ENCODE measurements around the gene NFIB. TPM values are rescaled to one million over a fixed set of nuclear protein-coding genes. Genes with fewer than 3 reads are reported as not detected.

Gene NFIB
- total RNA-seq, 1 experiment from 2014 or later = 14.3 TPM

DNA sequence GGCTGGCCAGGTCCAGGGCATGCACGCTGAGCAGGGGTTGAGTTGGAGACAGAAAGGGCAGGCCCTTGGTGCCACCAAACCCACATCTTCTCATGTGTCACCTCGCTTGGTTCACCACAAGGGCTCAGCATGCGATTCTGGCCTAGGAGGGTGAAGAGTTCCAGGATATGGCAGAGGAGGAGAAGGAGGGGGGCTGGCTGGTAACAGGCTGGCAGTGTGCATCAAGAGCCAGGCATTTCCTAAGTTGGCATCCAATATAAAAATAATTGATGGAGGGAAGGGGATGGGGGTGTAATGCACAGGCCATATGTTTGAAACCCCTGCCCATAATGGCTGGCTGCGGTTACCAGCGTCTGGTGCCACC is 255.6 kb downstream of the NFIB start:
- H3K4me1 Mint-ChIP-seq = peaks cover 6 to 9% of the 10 kb centered on the region in 2 experiments
- H3K4me2 ChIP-seq (ENCODE audit: insufficient read depth, insufficient read length, low read length) = no peak overlapping the region
- H3K79me1 ChIP-seq (ENCODE audit: insufficient read depth, low read depth, low read length, poor library complexity, severe bottlenecking) = no peaks in the 10 kb centered on the region
- H4K91ac ChIP-seq (ENCODE audit: insufficient read length, low read depth, low read length) = no peak overlapping the region
- H3K27me3 Mint-ChIP-seq (ENCODE audit: low read depth) = no peaks in the 10 kb centered on the region
- no peak overlapping the region for H3K56ac ChIP-seq (ENCODE audit: insufficient read length, low read depth, low read length)
- no peak overlapping the region for H3K18ac ChIP-seq (ENCODE audit: insufficient read length, low read depth, low read length)
- no peak overlapping the region for H2BK20ac ChIP-seq (ENCODE audit: low read depth, low read length, poor library complexity, severe bottlenecking)
- no peak overlapping the region for H3K4me3 Mint-ChIP-seq
- H3K23ac ChIP-seq (ENCODE audit: insufficient read length, low read depth, low read length) = no peak overlapping the region
- no peaks in the 10 kb centered on the region for H3K9me3 ChIP-seq (ENCODE audit: control insufficient read depth, low read depth, low read length)
- no peaks in the 10 kb centered on the region for H3K4me1 ChIP-seq (ENCODE audit: insufficient read depth, low read length)
- H4K20me1 ChIP-seq (ENCODE audit: control insufficient read depth, insufficient read depth, insufficient read length) = no peaks in the 10 kb centered on the region
- no peak overlapping the region for H3K9ac ChIP-seq (ENCODE audit: extremely low read depth, insufficient read length, low read length)
- DNase-seq = no peak
- no peak overlapping the region for H2BK15ac ChIP-seq (ENCODE audit: low read depth, low read length)
- H3K14ac ChIP-seq (ENCODE audit: insufficient read depth, low read length) = no peak overlapping the region
- no peaks in the 10 kb centered on the region for H3K79me2 ChIP-seq (ENCODE audit: insufficient read depth, low read length)
- no peak overlapping the region for H2BK12ac ChIP-seq (ENCODE audit: insufficient read length, low read depth, low read length)
- no peaks in the 10 kb centered on the region for H3K27me3 ChIP-seq (ENCODE audit: insufficient read depth, low read length)
- TF ChIP-seq, protein P1, sequence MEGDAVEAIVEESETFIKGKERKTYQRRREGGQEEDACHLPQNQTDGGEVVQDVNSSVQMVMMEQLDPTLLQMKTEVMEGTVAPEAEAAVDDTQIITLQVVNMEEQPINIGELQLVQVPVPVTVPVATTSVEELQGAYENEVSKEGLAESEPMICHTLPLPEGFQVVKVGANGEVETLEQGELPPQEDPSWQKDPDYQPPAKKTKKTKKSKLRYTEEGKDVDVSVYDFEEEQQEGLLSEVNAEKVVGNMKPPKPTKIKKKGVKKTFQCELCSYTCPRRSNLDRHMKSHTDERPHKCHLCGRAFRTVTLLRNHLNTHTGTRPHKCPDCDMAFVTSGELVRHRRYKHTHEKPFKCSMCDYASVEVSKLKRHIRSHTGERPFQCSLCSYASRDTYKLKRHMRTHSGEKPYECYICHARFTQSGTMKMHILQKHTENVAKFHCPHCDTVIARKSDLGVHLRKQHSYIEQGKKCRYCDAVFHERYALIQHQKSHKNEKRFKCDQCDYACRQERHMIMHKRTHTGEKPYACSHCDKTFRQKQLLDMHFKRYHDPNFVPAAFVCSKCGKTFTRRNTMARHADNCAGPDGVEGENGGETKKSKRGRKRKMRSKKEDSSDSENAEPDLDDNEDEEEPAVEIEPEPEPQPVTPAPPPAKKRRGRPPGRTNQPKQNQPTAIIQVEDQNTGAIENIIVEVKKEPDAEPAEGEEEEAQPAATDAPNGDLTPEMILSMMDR (conservative IDR thresholded peaks at IDR 0.05) = no peak
- no peak overlapping the region for H2AFZ ChIP-seq (ENCODE audit: low read length)
- no peak overlapping the region for H4K5ac ChIP-seq (ENCODE audit: insufficient read length, low read depth, low read length)
- no peak overlapping the region for H3T11ph ChIP-seq (ENCODE audit: low read length)
- no peak overlapping the region for H3K27ac ChIP-seq (ENCODE audit: insufficient read length, low read depth, low read length)
- no peak overlapping the region for H4K8ac ChIP-seq (replicated peaks; ENCODE audit: insufficient read length, low read depth, low read length)
- no CpG with 5 or more reads among the region's 5 CpGs for WGBS (ENCODE audit: extremely low coverage, insufficient read length, low lambda C conversion rate)
- H2AK5ac ChIP-seq (ENCODE audit: insufficient read length, low read length) = no peak overlapping the region
- no peak overlapping the region for H3K4ac ChIP-seq (ENCODE audit: low read depth, low read length)
- no peaks in the 10 kb centered on the region for H3K23me2 ChIP-seq (ENCODE audit: insufficient read length, low read depth, low read length, poor library complexity, severe bottlenecking)
- no peak overlapping the region for H2BK120ac ChIP-seq (ENCODE audit: low read depth, low read length, poor library complexity, severe bottlenecking)
- H3K36me3 Mint-ChIP-seq (ENCODE audit: insufficient read depth in 1 of 3, low read depth in 3 of 3) = no peaks in the 10 kb centered on the region
- H3K9me3 Mint-ChIP-seq = no peaks in the 10 kb centered on the region
- no peak overlapping the region for H3K27ac Mint-ChIP-seq
- H2BK5ac ChIP-seq (ENCODE audit: insufficient read length, low read length) = no peak overlapping the region

Data from H9 (cell line).